NCI-H2227 (cell line): ENCODE data around the gene IKBIP.
"Not testable (repeated sequence)": the region's sequence is repeated elsewhere in the genome, so short reads cannot be mapped to it uniquely, and the experiment has no call there.

ENCODE experiments used
- DNase-seq: peaks from one replicate; lab custom pipeline; 2025; ENCODE audit not compliant: unreplicated experiment; lab: John Stamatoyannopoulos, UW

Gene IKBIP

GRCh38 chr12:98578821-98579220 is 65.8 kb downstream of the IKBIP start:
- DNase-seq = peak; percentile 20

GRCh38 chr12:98578392-98578791 is 66.2 kb downstream of the IKBIP start:
- no peak for DNase-seq

DNA sequence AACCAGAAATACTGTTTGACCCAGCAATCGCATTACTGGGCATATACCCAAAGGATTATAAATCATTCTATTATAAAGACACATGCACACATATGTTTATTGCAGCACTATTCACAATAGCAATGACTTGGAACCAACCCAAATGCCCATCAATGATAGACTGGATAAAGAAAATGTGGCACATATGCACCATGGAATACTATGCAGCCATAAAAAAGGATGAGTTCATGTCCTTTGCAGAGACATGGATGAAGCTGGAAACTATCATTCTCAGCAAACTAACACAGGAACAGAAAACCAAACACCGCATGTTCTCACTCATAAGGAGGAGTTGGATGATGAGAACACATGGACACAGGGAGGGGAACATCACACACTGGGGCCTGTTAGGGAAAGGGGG is 67.8 kb downstream of the IKBIP start:
- DNase-seq = not testable (repeated sequence)

DNA sequence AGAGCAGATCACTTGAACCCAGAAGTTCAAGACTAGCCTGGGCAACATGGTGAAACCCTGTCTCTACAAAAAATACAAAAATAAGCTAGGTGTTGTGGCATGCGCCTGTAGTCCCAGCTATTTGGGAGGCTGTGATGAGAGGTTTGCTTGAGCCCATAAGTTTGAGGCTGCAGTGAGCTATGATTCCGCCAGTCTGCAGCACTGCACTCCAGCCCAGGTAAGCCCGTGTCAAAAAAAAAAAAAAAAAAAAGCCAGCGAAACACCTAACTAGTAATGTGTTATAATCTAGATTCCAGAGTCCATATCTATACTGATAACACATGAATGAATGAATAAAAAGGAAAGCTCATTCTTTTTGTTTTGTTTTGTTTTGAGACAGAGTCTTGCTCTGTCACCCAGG is 69.6 kb downstream of the IKBIP start:
- no peak for DNase-seq
